Embryonic facial prominence (tissue), 1 donor: Measurements from ENCODE around the gene ITPR1.

Experiments used
- DNase-seq: peaks from one replicate; pipeline ENCODE4 v3.0.0-alpha.2; 2016; ENCODE audit errors: extremely low spot score

ITPR1 gene

DNA sequence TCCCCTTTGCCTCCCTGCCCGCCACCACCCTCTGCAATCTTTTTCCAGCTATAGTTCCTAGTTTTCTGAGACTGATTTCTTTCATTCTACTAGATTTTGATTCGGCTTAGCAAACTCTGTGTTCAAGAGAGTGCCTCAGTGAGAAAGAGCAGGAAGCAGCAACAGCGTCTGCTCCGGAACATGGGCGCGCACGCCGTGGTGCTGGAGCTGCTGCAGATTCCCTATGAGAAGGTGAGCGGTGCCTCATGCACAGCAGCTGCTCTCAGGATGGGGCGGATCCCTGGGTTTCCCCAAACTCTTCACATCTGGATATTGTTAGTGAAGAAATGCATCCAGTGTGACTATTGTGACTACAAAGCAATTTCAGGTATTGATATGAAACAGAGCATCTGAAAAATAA, 191.8 kb downstream of the ITPR1 start:
- no peak for DNase-seq

GRCh38 chr3:4685673-4686345, 192.7 kb downstream of the ITPR1 start:
- DNase-seq: no peak

- no peak for DNase-seq
Observed at GRCh38 chr3:4686619-4687018, 193.5 kb downstream of the ITPR1 start.

- no peak for DNase-seq
Observed at GRCh38 chr3:4687167-4687566, 194.0 kb downstream of the ITPR1 start.

GRCh38 chr3:4687596-4687995, 194.4 kb downstream of the ITPR1 start:
- no peak for DNase-seq

DNA sequence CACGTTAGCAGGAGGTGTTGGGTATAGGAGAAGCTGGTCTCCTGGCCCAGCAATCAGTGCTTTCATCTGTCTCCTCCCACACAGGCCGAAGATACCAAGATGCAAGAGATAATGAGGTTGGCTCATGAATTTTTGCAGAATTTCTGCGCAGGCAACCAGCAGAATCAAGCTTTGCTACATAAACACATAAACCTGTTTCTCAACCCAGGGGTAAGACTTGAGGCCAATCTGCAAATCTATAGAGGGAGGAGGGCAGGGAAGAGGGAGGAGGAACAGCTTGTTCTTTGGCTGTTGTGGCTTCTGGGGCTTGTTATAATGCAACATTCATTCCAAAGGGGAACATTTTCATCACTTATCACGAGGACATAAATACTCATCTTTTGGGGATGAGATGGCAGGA, 195.3 kb downstream of the ITPR1 start:
- no peak for DNase-seq

DNA sequence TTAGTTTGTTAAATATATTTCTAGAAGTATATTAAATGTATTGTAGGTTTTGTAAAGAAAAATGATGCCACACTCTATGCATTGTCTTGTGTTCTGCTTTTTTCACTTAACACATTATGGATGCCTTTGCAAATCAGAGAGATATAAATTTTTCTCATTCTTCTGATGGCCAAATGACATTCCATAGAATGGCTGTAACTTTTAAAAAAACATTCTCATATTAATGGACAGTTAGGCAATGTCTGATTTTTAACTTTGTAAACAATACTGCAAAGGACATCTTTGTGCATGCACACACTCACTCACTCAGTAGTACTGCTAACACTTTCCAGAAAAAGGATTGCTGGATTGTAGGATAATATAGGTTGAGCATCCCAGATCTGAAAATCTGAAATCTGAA, 195.9 kb downstream of the ITPR1 start:
- no peak for DNase-seq

DNA sequence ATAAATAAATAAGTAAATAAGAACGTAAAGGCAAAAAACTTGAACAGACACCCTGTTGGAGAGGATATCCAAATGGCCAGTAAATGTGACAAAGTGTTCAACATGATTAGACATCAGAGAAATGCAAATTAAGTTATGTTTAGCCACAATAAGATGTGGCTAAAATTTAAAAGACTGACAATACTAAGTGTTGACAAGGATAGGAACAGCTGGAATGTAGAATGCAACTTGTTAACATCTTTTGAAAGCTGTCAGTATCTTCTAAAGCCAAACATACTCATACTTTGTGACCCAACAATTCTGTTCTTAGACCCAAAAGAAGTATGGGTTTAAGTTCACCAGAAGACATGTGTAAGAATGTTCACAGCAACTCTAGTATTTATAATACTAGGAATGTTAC, 197.1 kb downstream of the ITPR1 start:
- DNase-seq: no peak

- DNase-seq: no peak
Observed at GRCh38 chr3:4693620-4694019, 200.5 kb downstream of the ITPR1 start.

DNA sequence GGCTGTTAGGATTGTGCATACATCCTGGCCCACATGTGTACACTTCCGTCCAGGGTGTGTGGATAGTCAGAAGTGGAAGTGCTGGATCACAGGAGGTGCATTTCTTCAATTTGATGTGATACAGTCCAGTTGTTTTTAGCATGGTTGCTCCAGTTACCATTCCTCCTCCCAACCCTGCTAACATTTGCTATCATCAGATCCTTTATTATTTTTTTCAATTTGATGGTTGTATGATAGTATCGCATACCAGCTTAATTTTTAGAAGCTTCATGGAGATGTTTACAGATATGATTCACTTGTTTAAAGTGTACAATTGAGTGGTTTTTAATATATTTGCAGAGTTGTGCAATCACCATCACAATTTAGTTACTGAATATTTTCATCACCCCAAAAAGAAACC, 202.7 kb downstream of the ITPR1 start:
- DNase-seq: no peak

DNA sequence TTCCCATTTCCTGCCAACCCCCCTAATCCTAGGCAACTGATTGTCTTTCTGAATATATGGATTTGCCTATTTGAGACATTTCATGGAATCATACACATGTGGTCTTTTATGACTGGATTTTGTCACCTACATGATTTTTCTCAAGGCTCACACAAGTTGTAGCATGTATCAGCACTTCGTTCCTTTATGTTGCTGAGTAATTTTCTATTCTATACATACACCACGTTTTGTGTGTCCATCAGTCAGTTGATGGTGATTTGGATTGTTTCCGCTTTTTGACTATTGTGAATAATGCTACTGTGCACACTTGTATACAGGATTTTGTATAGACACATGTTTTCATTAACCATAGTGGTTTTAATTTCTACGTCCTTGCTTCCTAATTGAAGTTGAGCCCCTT, 203.1 kb downstream of the ITPR1 start:
- no peak for DNase-seq

DNA sequence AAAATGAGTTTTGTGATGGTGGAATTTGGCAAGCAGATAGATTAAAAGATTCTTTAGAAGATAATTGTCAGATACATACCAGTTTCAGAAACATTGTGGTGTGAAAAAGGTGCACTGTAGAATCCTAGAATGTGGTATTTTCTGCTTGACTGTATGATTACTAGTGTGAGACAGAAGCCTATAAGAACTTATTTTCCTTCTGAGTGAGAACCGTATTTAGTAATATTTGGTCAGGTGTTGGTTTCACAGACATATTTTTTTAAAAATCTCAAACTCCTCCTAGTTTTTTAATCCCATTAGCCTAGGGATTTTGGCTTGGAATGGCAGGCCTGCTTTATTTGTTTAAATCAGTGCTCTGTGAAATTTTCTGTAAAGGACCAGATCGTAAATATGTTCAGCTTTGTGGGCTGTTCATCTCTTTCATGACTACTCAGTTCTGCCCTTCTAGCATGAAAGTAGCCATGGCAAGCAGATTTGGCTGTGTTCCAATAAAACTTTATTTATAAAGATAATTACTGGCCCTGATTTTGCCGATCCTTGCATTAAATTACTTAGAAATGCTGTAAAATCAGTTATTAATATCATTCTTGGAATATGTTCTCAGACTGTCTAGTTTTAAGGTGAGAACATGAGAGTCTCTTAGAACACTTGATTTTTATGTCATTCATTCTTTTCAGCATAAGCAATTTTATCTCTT, 205.1 kb downstream of the ITPR1 start:
- no peak for DNase-seq

GRCh38 chr3:4703054-4703480, 209.9 kb downstream of the ITPR1 start:
- DNase-seq: no peak

GRCh38 chr3:4704552-4704951, 211.4 kb downstream of the ITPR1 start:
- no peak for DNase-seq

GRCh38 chr3:4707324-4707723, 214.2 kb downstream of the ITPR1 start:
- DNase-seq: no peak

DNA sequence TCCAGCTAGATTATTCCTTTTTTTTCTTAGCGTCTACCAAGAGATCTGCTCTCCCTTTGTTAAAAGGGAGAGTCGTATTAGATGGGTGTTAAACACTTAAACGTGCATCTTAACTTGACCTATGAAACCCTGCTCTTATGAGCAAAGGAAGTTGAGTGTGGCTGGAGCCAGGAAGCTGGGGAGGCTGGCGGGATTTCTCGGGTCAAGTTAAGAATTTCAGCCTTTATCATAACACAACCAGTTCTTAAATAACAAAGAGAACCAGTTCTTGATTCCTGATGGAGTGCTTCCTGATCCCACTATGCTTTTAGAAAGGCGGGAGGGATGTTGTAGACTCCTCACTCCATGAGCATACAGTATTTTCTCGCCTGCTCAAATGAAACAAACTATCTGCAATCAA, 215.1 kb downstream of the ITPR1 start:
- DNase-seq: no peak

GRCh38 chr3:4709341-4709740, 216.2 kb downstream of the ITPR1 start:
- DNase-seq: no peak

- DNase-seq: no peak
Observed at GRCh38 chr3:4710191-4710590, 217.0 kb downstream of the ITPR1 start.

- no peak for DNase-seq
Observed at GRCh38 chr3:4711680-4711992, 218.5 kb downstream of the ITPR1 start.

GRCh38 chr3:4712109-4712508, 219.0 kb downstream of the ITPR1 start:
- DNase-seq: no peak

- DNase-seq: no peak
Observed at GRCh38 chr3:4714045-4714444, 220.9 kb downstream of the ITPR1 start.

DNA sequence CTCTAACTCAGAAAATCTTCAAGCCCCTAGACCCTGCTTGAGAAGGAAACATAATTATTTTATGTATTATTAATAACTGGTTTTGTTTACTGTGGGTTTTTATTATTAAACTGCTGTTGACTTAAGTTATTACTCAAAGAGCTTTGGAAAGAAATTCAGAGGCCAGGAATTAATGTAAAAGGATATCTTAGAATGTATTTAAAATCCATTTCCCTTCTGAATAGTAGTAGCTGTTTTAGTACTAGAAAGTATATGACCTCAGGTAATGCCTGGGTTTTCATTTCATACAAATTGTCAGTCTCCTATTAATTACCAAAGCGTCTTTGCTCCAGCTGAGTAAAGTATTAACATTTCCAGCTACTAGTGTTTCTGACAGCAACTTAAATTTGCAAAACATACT, 223.1 kb downstream of the ITPR1 start:
- no peak for DNase-seq

DNA sequence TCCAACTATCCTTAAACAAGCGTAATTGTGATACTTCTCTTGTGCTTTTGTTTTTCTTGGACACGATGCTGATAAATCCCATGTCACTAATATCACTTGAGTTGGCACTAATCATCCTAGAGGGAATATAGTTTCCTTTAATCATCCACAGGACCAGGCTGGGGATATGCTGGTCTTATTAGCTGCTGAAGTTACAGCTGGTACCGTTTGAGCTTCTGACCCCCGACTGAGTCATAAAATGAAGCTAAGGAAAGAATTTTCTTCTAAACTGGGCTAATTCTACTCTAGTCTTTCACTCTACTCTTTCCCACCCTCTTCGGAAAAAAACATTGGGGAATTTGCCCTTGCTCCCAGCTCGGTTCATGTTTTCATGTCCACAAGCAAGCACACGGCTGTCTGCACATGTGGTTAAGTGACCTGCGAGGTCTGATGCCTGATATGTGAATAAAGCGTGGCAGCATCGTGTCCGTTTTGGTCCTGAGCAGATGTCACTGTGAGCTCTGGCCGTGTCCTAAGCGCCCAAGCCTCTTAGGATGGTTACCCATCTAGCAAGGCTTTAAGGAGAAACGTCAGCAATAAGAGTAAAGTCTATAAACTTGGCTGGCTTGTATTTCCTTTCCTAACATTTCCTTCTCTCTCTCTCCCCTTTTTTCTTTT, 223.7 kb downstream of the ITPR1 start:
- no peak for DNase-seq
